Tibial nerve (tissue), 4 donors: Measurements from ENCODE around the gene DYNC1LI2.

ENCODE experiments used
- EP300 ChIP-seq, 2 donors: sonication (generic); formaldehyde crosslinking; IDR thresholded peaks; one replicate each; pipeline ENCODE4 v1.6.1; 2017; ENCODE audit warnings: antibody characterized with exemption in 2 of 2, mild to moderate bottlenecking in 1 of 2
- TF ChIP-seq, protein P1 (sequence below), 5 experiments: fragments of 200-600 bp in 3 of 5; fragments of 450-650 bp in 2 of 5; sonication (generic) in 3 of 5; IDR thresholded peaks; one replicate each; pipeline ENCODE4 v1.5.1; 2016 to 2019; ENCODE audit warnings: antibody characterized with exemption in 5 of 5, mild to moderate bottlenecking in 3 of 5, moderate library complexity in 2 of 5

GRCh38 chr16:66699898-66700297 is 51.5 kb downstream of the DYNC1LI2 start:
- TF ChIP-seq EP300 (IDR thresholded peaks at IDR 0.05), result no peak
- TF ChIP-seq, protein P1, sequence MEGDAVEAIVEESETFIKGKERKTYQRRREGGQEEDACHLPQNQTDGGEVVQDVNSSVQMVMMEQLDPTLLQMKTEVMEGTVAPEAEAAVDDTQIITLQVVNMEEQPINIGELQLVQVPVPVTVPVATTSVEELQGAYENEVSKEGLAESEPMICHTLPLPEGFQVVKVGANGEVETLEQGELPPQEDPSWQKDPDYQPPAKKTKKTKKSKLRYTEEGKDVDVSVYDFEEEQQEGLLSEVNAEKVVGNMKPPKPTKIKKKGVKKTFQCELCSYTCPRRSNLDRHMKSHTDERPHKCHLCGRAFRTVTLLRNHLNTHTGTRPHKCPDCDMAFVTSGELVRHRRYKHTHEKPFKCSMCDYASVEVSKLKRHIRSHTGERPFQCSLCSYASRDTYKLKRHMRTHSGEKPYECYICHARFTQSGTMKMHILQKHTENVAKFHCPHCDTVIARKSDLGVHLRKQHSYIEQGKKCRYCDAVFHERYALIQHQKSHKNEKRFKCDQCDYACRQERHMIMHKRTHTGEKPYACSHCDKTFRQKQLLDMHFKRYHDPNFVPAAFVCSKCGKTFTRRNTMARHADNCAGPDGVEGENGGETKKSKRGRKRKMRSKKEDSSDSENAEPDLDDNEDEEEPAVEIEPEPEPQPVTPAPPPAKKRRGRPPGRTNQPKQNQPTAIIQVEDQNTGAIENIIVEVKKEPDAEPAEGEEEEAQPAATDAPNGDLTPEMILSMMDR (IDR thresholded peaks at IDR 0.05), result no peak
